ENCODE data around the gene TDRD10. TPM values are rescaled to one million over a fixed set of nuclear protein-coding genes. Genes with fewer than 3 reads are reported as not detected.
"Not testable (repeated sequence)": the region's sequence is repeated elsewhere in the genome, so short reads cannot be mapped to it uniquely, and the experiment has no call there.

The TDRD10 gene
- total RNA-seq, 3 donors from 2014 or later (not counting 1 experiment from before 2014, with no cell fraction given), result 0.38 TPM; not detected in 2

GRCh38 chr1:154485106-154485505, 16.9 kb upstream of the TDRD10 start:
- Mint-ChIP-seq H3K4me1 (peaks cover 0 to under 1% of the 10 kb centered on the region in 2 donors), H3K4me3 (no peak overlapping the region), H3K27me3 (ENCODE audit: low read depth in 2 of 2) (no peaks in the 10 kb centered on the region), H3K27ac (no peak overlapping the region), H3K36me3 (no peaks in the 10 kb centered on the region), H3K9me3 (no peaks in the 10 kb centered on the region)
- WGBS (ENCODE audit: insufficient coverage), result 59% methylated on average over 4 of the region's 5 CpGs
- intact Hi-C loops (cut with micrococcal nuclease), result no loop called here
- no peaks in the 10 kb centered on the region for H3K27me3 ChIP-seq (ENCODE audit: control insufficient read depth, insufficient read depth, low read length)
- H3K4me1 ChIP-seq (ENCODE audit: control insufficient read depth, insufficient read depth, low read length), result no peaks in the 10 kb centered on the region
- TF ChIP-seq CTCF (IDR thresholded peaks at IDR 0.05), result no peak
- no peak overlapping the region for H3K27ac ChIP-seq (ENCODE audit: low read length)
- no peaks in the 10 kb centered on the region for H3K9me3 ChIP-seq (ENCODE audit: control insufficient read depth, insufficient read depth, low read length)
- no peak for ATAC-seq
- no peak for DNase-seq
- no peaks in the 10 kb centered on the region for H3K36me3 ChIP-seq (ENCODE audit: control insufficient read depth, insufficient read depth, low read length)
- no peak overlapping the region for H3K4me3 ChIP-seq (ENCODE audit: low read length)

- no peaks in the 10 kb centered on the region for H3K36me3 ChIP-seq (ENCODE audit: control insufficient read depth, insufficient read depth, low read length)
- no peak overlapping the region for H3K27ac ChIP-seq (ENCODE audit: low read length)
- Mint-ChIP-seq H3K36me3 (no peaks in the 10 kb centered on the region), H3K27ac (no peak overlapping the region), H3K9me3 (no peaks in the 10 kb centered on the region), H3K4me1 (peaks cover 0 to 5% of the 10 kb centered on the region in 2 donors), H3K27me3 (ENCODE audit: low read depth in 2 of 2) (no peaks in the 10 kb centered on the region), H3K4me3 (no peak overlapping the region)
- H3K27me3 ChIP-seq (ENCODE audit: control insufficient read depth, insufficient read depth, low read length), result no peaks in the 10 kb centered on the region
- H3K4me3 ChIP-seq (ENCODE audit: low read length), result no peak overlapping the region
- no peaks in the 10 kb centered on the region for H3K4me1 ChIP-seq (ENCODE audit: control insufficient read depth, insufficient read depth, low read length)
- ATAC-seq (no peak), DNase-seq (no peak)
- WGBS (ENCODE audit: insufficient coverage), result 92% methylated on average over 7 of the region's 7 CpGs
- H3K9me3 ChIP-seq (ENCODE audit: control insufficient read depth, insufficient read depth, low read length), result no peaks in the 10 kb centered on the region
- no peak for TF ChIP-seq CTCF (IDR thresholded peaks at IDR 0.05)
- intact Hi-C loops (cut with micrococcal nuclease), result no loop called here
Observed at GRCh38 chr1:154485910-154486496, 16.0 kb upstream of the TDRD10 start.

GRCh38 chr1:154486756-154487155, 15.3 kb upstream of the TDRD10 start:
- DNase-seq; H3K9me3 ChIP-seq (ENCODE audit: control insufficient read depth, insufficient read depth, low read length); H3K27ac ChIP-seq (ENCODE audit: low read length); intact Hi-C loops (cut with micrococcal nuclease); H3K27me3 ChIP-seq (ENCODE audit: control insufficient read depth, insufficient read depth, low read length); H3K27ac Mint-ChIP-seq; ATAC-seq; H3K36me3 Mint-ChIP-seq; H3K36me3 ChIP-seq (ENCODE audit: control insufficient read depth, insufficient read depth, low read length); H3K4me1 ChIP-seq (ENCODE audit: control insufficient read depth, insufficient read depth, low read length); H3K4me3 Mint-ChIP-seq; H3K27me3 Mint-ChIP-seq (ENCODE audit: low read depth in 2 of 2); H3K4me3 ChIP-seq (ENCODE audit: low read length); H3K9me3 Mint-ChIP-seq; H3K4me1 Mint-ChIP-seq: not testable (repeated sequence)
- WGBS (ENCODE audit: insufficient coverage), result 37% methylated on average over 5 of the region's 5 CpGs

GRCh38 chr1:154488922-154489321, 13.1 kb upstream of the TDRD10 start:
- ATAC-seq (no peak), DNase-seq (no peak)
- Mint-ChIP-seq H3K4me1 (peaks cover 17 to 29% of the 10 kb centered on the region in 2 donors), H3K4me3 (no peak overlapping the region), H3K36me3 (no peaks in the 10 kb centered on the region), H3K27ac (no peak overlapping the region), H3K9me3 (no peaks in the 10 kb centered on the region), H3K27me3 (ENCODE audit: low read depth in 2 of 2) (no peaks in the 10 kb centered on the region)
- H3K4me3 ChIP-seq (ENCODE audit: low read length), result no peak overlapping the region
- H3K4me1 ChIP-seq (ENCODE audit: control insufficient read depth, insufficient read depth, low read length), result peaks cover 23% of the 10 kb centered on the region
- no peaks in the 10 kb centered on the region for H3K27me3 ChIP-seq (ENCODE audit: control insufficient read depth, insufficient read depth, low read length)
- no peaks in the 10 kb centered on the region for H3K36me3 ChIP-seq (ENCODE audit: control insufficient read depth, insufficient read depth, low read length)
- 97% methylated on average over 20 of the region's 20 CpGs for WGBS (ENCODE audit: insufficient coverage)
- intact Hi-C loops (cut with micrococcal nuclease), result no loop called here
- no peak overlapping the region for H3K27ac ChIP-seq (ENCODE audit: low read length)
- no peaks in the 10 kb centered on the region for H3K9me3 ChIP-seq (ENCODE audit: control insufficient read depth, insufficient read depth, low read length)
- no peak for TF ChIP-seq CTCF (IDR thresholded peaks at IDR 0.05)
